Immature natural killer cell (primary cell): ENCODE data around the gene USE1. TPM values are rescaled to one million over a fixed set of nuclear protein-coding genes. Genes with fewer than 3 reads are reported as not detected.

ENCODE experiments used
- DNase-seq, 3 donors: peaks; one replicate each; pipeline ENCODE4 v3.0.0; 2022; ENCODE audit warnings: mixed read lengths in 1 of 3
- H3K27ac Mint-ChIP-seq, 6 donors: one replicate each; pipeline ENCODE4 v1.8.0; 2020; ENCODE audit warnings: mixed read lengths in 6 of 6, mild to moderate bottlenecking in 5 of 6, inconsistent platforms in 4 of 6, moderate library complexity in 3 of 6
- H3K27me3 Mint-ChIP-seq, 3 donors: one replicate each; pipeline ENCODE4 v1.8.0; 2020 to 2021; ENCODE audit warnings: low read depth in 3 of 3, mild to moderate bottlenecking in 3 of 3, mixed read lengths in 3 of 3, moderate library complexity in 3 of 3, inconsistent platforms in 1 of 3
- H3K36me3 Mint-ChIP-seq, 3 donors: one replicate each; pipeline ENCODE4 v1.8.0; 2020; ENCODE audit warnings: mixed read lengths in 3 of 3, inconsistent platforms in 2 of 3, mild to moderate bottlenecking in 2 of 3
- H3K4me1 Mint-ChIP-seq, 2 donors: one replicate each; pipeline ENCODE4 v1.8.0; 2020; ENCODE audit warnings: inconsistent platforms in 2 of 2, mild to moderate bottlenecking in 2 of 2, mixed read lengths in 2 of 2, moderate library complexity in 1 of 2
- H3K4me3 Mint-ChIP-seq, 5 donors: one replicate each; pipeline ENCODE4 v1.8.0; 2020; ENCODE audit warnings: mild to moderate bottlenecking in 5 of 5, mixed read lengths in 5 of 5, inconsistent platforms in 3 of 5, moderate library complexity in 3 of 5
- H3K9me3 Mint-ChIP-seq, 6 donors: one replicate each; pipeline ENCODE4 v1.8.0; 2020; ENCODE audit warnings: mild to moderate bottlenecking in 6 of 6, mixed read lengths in 6 of 6, inconsistent platforms in 4 of 6, moderate library complexity in 3 of 6
- polyA plus RNA-seq, 3 donors: library from polyadenylated mRNA; unstranded; fragments of 300-500 nt; fragmentation: Illumina TruSeq; gene quantifications; one replicate each; pipeline ENCODE4 v1.2.3, GENCODE V29; 2021

USE1 gene
- polyA plus RNA-seq, 3 donors from 2014 or later = 35.4 to 42.0 (median 38.8) TPM

- DNase-seq = no peak
- Mint-ChIP-seq H3K36me3 (no peaks in the 10 kb centered on the region), H3K4me1 (peaks cover 0 to 10% of the 10 kb centered on the region in 2 donors)
Observed at GRCh38 chr19:17245535-17245984, 30.4 kb downstream of the USE1 start, which contains the start of gene NR2F6. NR2F6 (minus strand) TSS chr19:17245919; CDS start chr19:17245220, 699 bp downstream.

GRCh38 chr19:17246681-17247425 is 31.7 kb downstream of the USE1 start:
- Mint-ChIP-seq H3K36me3 (no peaks in the 10 kb centered on the region), H3K27me3 (peaks cover 2 to 9% (median 5%) of the 10 kb centered on the region in 3 donors), H3K4me3 (peak overlapping the region; percentile 82 to 90 (median 86)), H3K4me1 (peaks cover 0 to 10% of the 10 kb centered on the region in 2 donors), H3K27ac (peak overlapping the region in 1 of 6 donors; percentile 41), H3K9me3 (no peaks in the 10 kb centered on the region)
- no peak for DNase-seq

More at GRCh38 chr19:17245535-17245984, 30.4 kb downstream of the USE1 start, which contains the start of gene NR2F6:
- H3K27ac Mint-ChIP-seq = peak within 1 kb of the TSS in 4 of 6 donors; percentile 23 to 71 (median 56)
- H3K9me3 Mint-ChIP-seq = no peaks in the 10 kb centered on the region
- peaks cover 2 to 9% (median 5%) of the 10 kb centered on the region in 3 donors for H3K27me3 Mint-ChIP-seq
- peak within 1 kb of the TSS; percentile 82 to 90 (median 86) for H3K4me3 Mint-ChIP-seq

GRCh38 chr19:17248011-17248776 is 33.0 kb downstream of the USE1 start:
- DNase-seq = no peak
- peaks cover 4 to 9% (median 5%) of the 10 kb centered on the region in 3 donors for H3K27me3 Mint-ChIP-seq
- peaks cover 0 to 10% of the 10 kb centered on the region in 2 donors for H3K4me1 Mint-ChIP-seq
- H3K36me3 Mint-ChIP-seq = no peaks in the 10 kb centered on the region
- H3K9me3 Mint-ChIP-seq = no peaks in the 10 kb centered on the region
- peak overlapping the region in 3 of 5 donors; percentile 9 to 24 (median 10) for H3K4me3 Mint-ChIP-seq
- no peak overlapping the region for H3K27ac Mint-ChIP-seq

- no peaks in the 10 kb centered on the region for H3K36me3 Mint-ChIP-seq
- H3K9me3 Mint-ChIP-seq = no peaks in the 10 kb centered on the region
- H3K27ac Mint-ChIP-seq = no peak overlapping the region
- peaks cover 4 to 7% (median 6%) of the 10 kb centered on the region in 3 donors for H3K27me3 Mint-ChIP-seq
- no peak for DNase-seq
- peaks cover 0 to 6% of the 10 kb centered on the region in 2 donors for H3K4me1 Mint-ChIP-seq
- no peak overlapping the region for H3K4me3 Mint-ChIP-seq
Observed at GRCh38 chr19:17249887-17250548, 34.9 kb downstream of the USE1 start.

- H3K27me3 Mint-ChIP-seq = peaks cover 0 to 4% (median 2%) of the 10 kb centered on the region in 3 donors
- H3K4me1 Mint-ChIP-seq = no peaks in the 10 kb centered on the region
- no peak overlapping the region for H3K4me3 Mint-ChIP-seq
- no peak for DNase-seq
- no peaks in the 10 kb centered on the region for H3K9me3 Mint-ChIP-seq
- no peak overlapping the region for H3K27ac Mint-ChIP-seq
- no peaks in the 10 kb centered on the region for H3K36me3 Mint-ChIP-seq
Observed at GRCh38 chr19:17254636-17255035, 39.5 kb downstream of the USE1 start.

- H3K4me3 Mint-ChIP-seq = no peak overlapping the region
- no peak for DNase-seq
- H3K9me3 Mint-ChIP-seq = no peaks in the 10 kb centered on the region
- no peaks in the 10 kb centered on the region for H3K4me1 Mint-ChIP-seq
- H3K27ac Mint-ChIP-seq = no peak overlapping the region
- H3K27me3 Mint-ChIP-seq = peaks cover 0 to 4% (median 2%) of the 10 kb centered on the region in 3 donors
- no peaks in the 10 kb centered on the region for H3K36me3 Mint-ChIP-seq
Observed at GRCh38 chr19:17255150-17255621, 40.0 kb downstream of the USE1 start.

GRCh38 chr19:17256130-17256529 is 41.0 kb downstream of the USE1 start:
- Mint-ChIP-seq H3K27ac (no peak overlapping the region), H3K9me3 (no peaks in the 10 kb centered on the region), H3K4me3 (no peak overlapping the region), H3K36me3 (no peaks in the 10 kb centered on the region), H3K4me1 (peaks cover 3 to 6% of the 10 kb centered on the region in 2 donors), H3K27me3 (peaks cover 0 to 6% (median 2%) of the 10 kb centered on the region in 3 donors)
- DNase-seq = no peak

- peaks cover 0 to 6% (median 0%) of the 10 kb centered on the region in 3 donors for H3K27me3 Mint-ChIP-seq
- H3K36me3 Mint-ChIP-seq = no peaks in the 10 kb centered on the region
- no peaks in the 10 kb centered on the region for H3K9me3 Mint-ChIP-seq
- H3K4me3 Mint-ChIP-seq = no peak overlapping the region
- DNase-seq = no peak
- no peak overlapping the region for H3K27ac Mint-ChIP-seq
- peaks cover 3 to 6% of the 10 kb centered on the region in 2 donors for H3K4me1 Mint-ChIP-seq
Observed at GRCh38 chr19:17259118-17259780, 44.1 kb downstream of the USE1 start.

GRCh38 chr19:17259934-17260333 is 44.8 kb downstream of the USE1 start:
- Mint-ChIP-seq H3K27me3 (peaks cover 0 to 4% (median 2%) of the 10 kb centered on the region in 3 donors), H3K36me3 (no peaks in the 10 kb centered on the region), H3K4me3 (no peak overlapping the region), H3K27ac (no peak overlapping the region), H3K4me1 (peaks cover 5 to 6% of the 10 kb centered on the region in 2 donors), H3K9me3 (no peaks in the 10 kb centered on the region)
- DNase-seq = no peak

GRCh38 chr19:17260842-17261325 is 45.7 kb downstream of the USE1 start:
- no peak overlapping the region for H3K4me3 Mint-ChIP-seq
- H3K36me3 Mint-ChIP-seq = no peaks in the 10 kb centered on the region
- no peaks in the 10 kb centered on the region for H3K9me3 Mint-ChIP-seq
- H3K27me3 Mint-ChIP-seq = peaks cover 0 to 4% (median 2%) of the 10 kb centered on the region in 3 donors
- no peak overlapping the region for H3K27ac Mint-ChIP-seq
- peak; percentile 76 to 84 (median 82) for DNase-seq
- H3K4me1 Mint-ChIP-seq = peaks cover 5 to 6% of the 10 kb centered on the region in 2 donors

GRCh38 chr19:17262557-17262956 is 47.4 kb downstream of the USE1 start:
- Mint-ChIP-seq H3K9me3 (no peaks in the 10 kb centered on the region), H3K27ac (no peak overlapping the region), H3K36me3 (no peaks in the 10 kb centered on the region), H3K4me1 (peaks cover 16 to 17% of the 10 kb centered on the region in 2 donors), H3K4me3 (no peak overlapping the region), H3K27me3 (peaks cover 6 to 9% (median 9%) of the 10 kb centered on the region in 3 donors)
- no peak for DNase-seq

- Mint-ChIP-seq H3K36me3 (no peaks in the 10 kb centered on the region), H3K4me1 (peaks cover 22 to 24% of the 10 kb centered on the region in 2 donors), H3K4me3 (no peak overlapping the region), H3K27ac (no peak overlapping the region), H3K27me3 (peaks cover 6 to 9% (median 9%) of the 10 kb centered on the region in 3 donors), H3K9me3 (no peaks in the 10 kb centered on the region)
- no peak for DNase-seq
Observed at GRCh38 chr19:17263712-17264640, 48.8 kb downstream of the USE1 start.
